Endothelial cell (in vitro differentiated cells): ENCODE measurements around the gene ARMH4. TPM values are rescaled to one million over a fixed set of nuclear protein-coding genes. Genes with fewer than 3 reads are reported as not detected.
"Not testable (repeated sequence)": the region's sequence is repeated elsewhere in the genome, so short reads cannot be mapped to it uniquely, and the experiment has no call there.

Experiments
- DNase-seq: peaks from one replicate; pipeline ENCODE4 v3.0.0; 2021; ENCODE audit warnings: low spot score
- H3K27ac Mint-ChIP-seq: one replicate; pipeline ENCODE4 v1.8.0; 2021; ENCODE audit warnings: mixed read lengths, inconsistent platforms; ENCODE audit not compliant: unreplicated experiment
- H3K27me3 Mint-ChIP-seq: one replicate; pipeline ENCODE4 v1.8.0; 2021; ENCODE audit warnings: mild to moderate bottlenecking, moderate library complexity, mixed read lengths, inconsistent platforms; ENCODE audit not compliant: unreplicated experiment
- H3K36me3 Mint-ChIP-seq: one replicate; pipeline ENCODE4 v1.8.0; 2021; ENCODE audit warnings: mild to moderate bottlenecking, low read depth, mixed read lengths, inconsistent platforms; ENCODE audit not compliant: unreplicated experiment
- H3K4me1 Mint-ChIP-seq: one replicate; pipeline ENCODE4 v1.8.0; 2021; ENCODE audit warnings: mild to moderate bottlenecking, mixed read lengths, inconsistent platforms; ENCODE audit not compliant: unreplicated experiment
- H3K4me3 Mint-ChIP-seq: one replicate; pipeline ENCODE4 v1.8.0; 2021; ENCODE audit warnings: mild to moderate bottlenecking, mixed read lengths, inconsistent platforms; ENCODE audit not compliant: unreplicated experiment
- H3K9me3 Mint-ChIP-seq: one replicate; pipeline ENCODE4 v1.8.0; 2021; ENCODE audit warnings: mixed read lengths, inconsistent platforms; ENCODE audit not compliant: unreplicated experiment
- CTCF ChIP-seq: fragments of 200-600 bp; sonication (generic); IDR thresholded peaks from one replicate; pipeline ENCODE4 v1.5.0; 2021; ENCODE audit warnings: antibody characterized with exemption; ENCODE audit not compliant: unreplicated experiment
- total RNA-seq: library from RNA; stranded (reverse); fragmentation: NEBNext Ultra II Directional; extraction: Animal tissue kit (Norgen Biotek cat#: 25700); gene quantifications from one replicate; pipeline ENCODE4 v1.2.1, GENCODE V29; 2021; ENCODE audit not compliant: unreplicated experiment

ARMH4 gene
- total RNA-seq, 1 donor from 2014 or later = 10.5 TPM

- DNase-seq = no peak
- H3K36me3 Mint-ChIP-seq = peaks cover 11% of the 10 kb centered on the region
- no peak for TF ChIP-seq CTCF
- no peaks in the 10 kb centered on the region for H3K9me3 Mint-ChIP-seq
- no peak overlapping the region for H3K4me3 Mint-ChIP-seq
- H3K4me1 Mint-ChIP-seq = peaks cover 6% of the 10 kb centered on the region
- peaks cover 7% of the 10 kb centered on the region for H3K27me3 Mint-ChIP-seq
- H3K27ac Mint-ChIP-seq = no peak overlapping the region
Measured at GRCh38 chr14:58130116-58130782, 21.8 kb downstream of the ARMH4 start.

- Mint-ChIP-seq H3K4me3 (no peak overlapping the region), H3K27ac (no peak overlapping the region), H3K4me1 (peaks cover 6% of the 10 kb centered on the region), H3K9me3 (no peaks in the 10 kb centered on the region), H3K36me3 (peaks cover 11% of the 10 kb centered on the region), H3K27me3 (peaks cover 7% of the 10 kb centered on the region)
- no peak for DNase-seq
- no peak for TF ChIP-seq CTCF
Measured at GRCh38 chr14:58129208-58129607, 22.8 kb downstream of the ARMH4 start.

GRCh38 chr14:58128416-58128815 lies 23.6 kb downstream of the ARMH4 start:
- TF ChIP-seq CTCF = no peak
- Mint-ChIP-seq H3K4me1 (peaks cover 6% of the 10 kb centered on the region), H3K36me3 (peaks cover 13% of the 10 kb centered on the region), H3K27me3 (peaks cover 7% of the 10 kb centered on the region), H3K27ac (no peak overlapping the region), H3K4me3 (no peak overlapping the region), H3K9me3 (no peaks in the 10 kb centered on the region)
- DNase-seq = no peak

GRCh38 chr14:58122546-58122945 lies 29.5 kb downstream of the ARMH4 start:
- H3K27me3 Mint-ChIP-seq, DNase-seq, H3K4me3 Mint-ChIP-seq, H3K27ac Mint-ChIP-seq, H3K9me3 Mint-ChIP-seq: not testable (repeated sequence)
- Mint-ChIP-seq H3K36me3 (peaks cover 13% of the 10 kb centered on the region), H3K4me1 (peaks cover 19% of the 10 kb centered on the region)

- Mint-ChIP-seq H3K4me1 (peaks cover 19% of the 10 kb centered on the region), H3K4me3 (no peak overlapping the region), H3K27ac (no peak overlapping the region), H3K36me3 (peaks cover 13% of the 10 kb centered on the region), H3K27me3 (peaks cover 6% of the 10 kb centered on the region), H3K9me3 (no peaks in the 10 kb centered on the region)
- no peak for TF ChIP-seq CTCF
- DNase-seq = no peak
Measured at GRCh38 chr14:58121530-58122186, 30.4 kb downstream of the ARMH4 start.
